Measurements from ENCODE around the gene CPVL. TPM values are rescaled to one million over a fixed set of nuclear protein-coding genes. Genes with fewer than 3 reads are reported as not detected.

The CPVL gene
- polyA plus RNA-seq, 3 donors = 410 to 1,111 (median 1,108) TPM

- Histone ChIP-seq H3K27ac (ENCODE audit: low read depth in 1 of 2, low read length in 2 of 2) (no peak overlapping the region), H4K20me1 (ENCODE audit: insufficient read depth, low read length) (peaks cover 40% of the 10 kb centered on the region), H3K4me2 (replicated peaks; ENCODE audit: extremely low read depth, low read length, poor library complexity, severe bottlenecking) (no peak overlapping the region), H3K9me3 (replicated peaks in 1 of 2; ENCODE audit: control insufficient read depth in 1 of 2, insufficient read depth in 1 of 2, low read length in 2 of 2) (no peaks in the 10 kb centered on the region), H3K4me3 (replicated peaks in 1 of 3; ENCODE audit: low read depth in 2 of 3, low read length in 3 of 3) (no peak overlapping the region), H3K4me1 (ENCODE audit: control insufficient read depth in 1 of 2, insufficient read depth in 2 of 2, low read length in 2 of 2) (peaks cover 4 to 14% of the 10 kb centered on the region in 2 donors), H2AFZ (ENCODE audit: insufficient read depth, low read depth, low read length, poor library complexity, severe bottlenecking) (no peak overlapping the region), H3K9ac (ENCODE audit: insufficient read depth, low read length, poor library complexity, severe bottlenecking) (no peak overlapping the region), H3K27me3 (ENCODE audit: control insufficient read depth in 2 of 2, insufficient read depth in 2 of 2, low read length in 2 of 2) (peaks cover 0 to 14% of the 10 kb centered on the region in 2 donors), H3K36me3 (replicated peaks in 1 of 2; ENCODE audit: control insufficient read depth in 1 of 2, insufficient read depth in 2 of 2, low read length in 2 of 2) (no peaks in the 10 kb centered on the region), H3K79me2 (ENCODE audit: insufficient read depth, low read length) (no peaks in the 10 kb centered on the region)
- H3K9me3 Mint-ChIP-seq = peaks cover 0 to 7% (median 2%) of the 10 kb centered on the region in 7 donors
- intact Hi-C loops (cut with micrococcal nuclease) = loop anchor here (5.0 to 10.0 kb wide), 4 partner anchors 46 to 217 kb away; partner anchors contain the start of gene CPVL (in 1 of the 2)
- H3K27me3 Mint-ChIP-seq (ENCODE audit: low read depth in 3 of 3) = peaks cover 15 to 29% (median 17%) of the 10 kb centered on the region in 3 donors
- no peak for TF ChIP-seq CTCF (IDR thresholded peaks at IDR 0.05)
- peaks cover 18% of the 10 kb centered on the region for H3K4me1 Mint-ChIP-seq
- no peak for DNase-seq
- H3K4me3 Mint-ChIP-seq = no peak overlapping the region
- WGBS (ENCODE audit: insufficient coverage) = 80% methylated on average over 1 of the region's 5 CpGs
- peaks cover 23 to 27% of the 10 kb centered on the region in 2 donors for H3K36me3 Mint-ChIP-seq
- no peak overlapping the region for H3K27ac Mint-ChIP-seq
Observed at GRCh38 chr7:29190349-29191045, 44.2 kb upstream of the CPVL start.

DNA sequence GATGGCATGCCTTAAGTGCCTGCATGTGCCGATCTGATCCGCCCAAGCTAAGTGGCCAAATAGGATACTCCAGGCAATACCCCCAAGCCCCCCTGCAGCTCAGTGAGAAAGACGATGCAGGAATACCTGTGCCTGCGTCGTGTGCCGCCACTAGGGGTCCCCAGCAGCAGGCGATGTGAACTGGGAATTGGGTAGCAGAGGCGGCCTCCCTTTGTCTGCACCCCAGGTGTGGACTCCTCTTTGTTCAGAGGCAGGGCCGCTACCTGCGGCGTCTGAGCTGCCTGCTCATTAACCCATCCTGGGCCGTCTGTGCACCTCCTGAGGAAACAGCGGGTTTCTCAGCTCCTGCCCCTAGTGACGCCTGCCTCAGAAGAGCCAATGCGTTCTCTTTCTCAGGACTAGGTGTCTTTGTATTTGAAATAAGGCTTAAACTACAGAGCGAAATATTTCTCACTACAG, 43.4 kb upstream of the CPVL start:
- Histone ChIP-seq H3K4me2 (replicated peaks; ENCODE audit: extremely low read depth, low read length, poor library complexity, severe bottlenecking) (no peak overlapping the region), H3K4me1 (ENCODE audit: control insufficient read depth in 1 of 2, insufficient read depth in 2 of 2, low read length in 2 of 2) (peaks cover 0 to 9% of the 10 kb centered on the region in 2 donors), H3K36me3 (replicated peaks in 1 of 2; ENCODE audit: control insufficient read depth in 1 of 2, insufficient read depth in 2 of 2, low read length in 2 of 2) (no peaks in the 10 kb centered on the region), H3K79me2 (ENCODE audit: insufficient read depth, low read length) (no peaks in the 10 kb centered on the region), H4K20me1 (ENCODE audit: insufficient read depth, low read length) (peaks cover 35% of the 10 kb centered on the region), H3K9me3 (replicated peaks in 1 of 2; ENCODE audit: control insufficient read depth in 1 of 2, insufficient read depth in 1 of 2, low read length in 2 of 2) (no peaks in the 10 kb centered on the region), H3K4me3 (replicated peaks in 1 of 3; ENCODE audit: low read depth in 2 of 3, low read length in 3 of 3) (no peak overlapping the region), H2AFZ (ENCODE audit: insufficient read depth, low read depth, low read length, poor library complexity, severe bottlenecking) (no peak overlapping the region), H3K9ac (ENCODE audit: insufficient read depth, low read length, poor library complexity, severe bottlenecking) (no peak overlapping the region), H3K27ac (ENCODE audit: low read depth in 1 of 2, low read length in 2 of 2) (no peak overlapping the region), H3K27me3 (ENCODE audit: control insufficient read depth in 2 of 2, insufficient read depth in 2 of 2, low read length in 2 of 2) (peaks cover 0 to 14% of the 10 kb centered on the region in 2 donors)
- WGBS (ENCODE audit: insufficient coverage) = 5% methylated on average over 11 of the region's 16 CpGs
- DNase-seq = peak in 2 of 3 donors; percentile 40 to 50
- Mint-ChIP-seq H3K9me3 (peaks cover 0 to 4% (median 0%) of the 10 kb centered on the region in 7 donors), H3K27ac (peak overlapping the region in 1 of 7 donors; percentile 13), H3K4me3 (no peak overlapping the region), H3K4me1 (peaks cover 15% of the 10 kb centered on the region), H3K36me3 (peaks cover 23 to 30% of the 10 kb centered on the region in 2 donors), H3K27me3 (ENCODE audit: low read depth in 3 of 3) (peaks cover 11 to 24% (median 13%) of the 10 kb centered on the region in 3 donors)
- TF ChIP-seq CTCF (IDR thresholded peaks at IDR 0.05) = peak; percentile 93
- intact Hi-C loops (cut with micrococcal nuclease) = loop anchor here (5.0 to 10.0 kb wide), 5 partner anchors 45 to 1325 kb away; partner anchors contain the start of gene CPVL (in 1 of the 2)

Measured in CD14-positive monocyte (primary cell).